Measurements from ENCODE around the gene NBEA. TPM values are rescaled to one million over a fixed set of nuclear protein-coding genes. Genes with fewer than 3 reads are reported as not detected.

NBEA gene
- total RNA-seq, 1 donor = 4.0 TPM

DNA sequence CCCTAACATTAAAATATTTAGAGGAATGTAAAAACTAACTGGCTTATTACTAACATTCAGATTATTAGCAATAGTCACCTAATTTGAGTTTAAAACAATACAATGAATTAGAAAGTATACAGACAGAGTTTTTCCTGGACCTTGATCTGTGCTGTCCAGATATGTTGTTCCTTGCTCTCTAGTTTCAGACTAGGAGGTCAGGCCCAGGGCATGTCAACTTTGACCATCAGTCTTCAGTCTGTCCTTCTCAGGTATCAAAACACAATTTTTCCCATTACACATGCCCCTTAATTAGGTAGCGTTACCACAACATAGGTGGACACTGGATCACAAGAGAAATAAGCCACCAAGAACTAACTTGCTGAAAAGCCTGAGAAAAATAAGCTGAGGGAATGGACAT lies 337.4 kb downstream of the NBEA start:
- Histone ChIP-seq H3K4me3 (ENCODE audit: insufficient read depth, low read length) (no peak overlapping the region), H3K27ac (ENCODE audit: low read depth, low read length) (no peak overlapping the region), H2AFZ (ENCODE audit: low read length) (no peak overlapping the region), H3K4me2 (ENCODE audit: insufficient read depth, low read length) (no peak overlapping the region), H3K36me3 (ENCODE audit: insufficient read depth, low read length) (no peaks in the 10 kb centered on the region), H4K20me1 (ENCODE audit: insufficient read depth, low read length) (no peaks in the 10 kb centered on the region), H3K79me2 (ENCODE audit: insufficient read depth, low read length) (no peaks in the 10 kb centered on the region), H3K27me3 (ENCODE audit: insufficient read depth, low read length) (no peaks in the 10 kb centered on the region), H3K9me3 (ENCODE audit: low read depth, low read length) (no peaks in the 10 kb centered on the region), H3K4me1 (ENCODE audit: insufficient read depth, low read length) (no peaks in the 10 kb centered on the region)
- TF ChIP-seq, protein P1, sequence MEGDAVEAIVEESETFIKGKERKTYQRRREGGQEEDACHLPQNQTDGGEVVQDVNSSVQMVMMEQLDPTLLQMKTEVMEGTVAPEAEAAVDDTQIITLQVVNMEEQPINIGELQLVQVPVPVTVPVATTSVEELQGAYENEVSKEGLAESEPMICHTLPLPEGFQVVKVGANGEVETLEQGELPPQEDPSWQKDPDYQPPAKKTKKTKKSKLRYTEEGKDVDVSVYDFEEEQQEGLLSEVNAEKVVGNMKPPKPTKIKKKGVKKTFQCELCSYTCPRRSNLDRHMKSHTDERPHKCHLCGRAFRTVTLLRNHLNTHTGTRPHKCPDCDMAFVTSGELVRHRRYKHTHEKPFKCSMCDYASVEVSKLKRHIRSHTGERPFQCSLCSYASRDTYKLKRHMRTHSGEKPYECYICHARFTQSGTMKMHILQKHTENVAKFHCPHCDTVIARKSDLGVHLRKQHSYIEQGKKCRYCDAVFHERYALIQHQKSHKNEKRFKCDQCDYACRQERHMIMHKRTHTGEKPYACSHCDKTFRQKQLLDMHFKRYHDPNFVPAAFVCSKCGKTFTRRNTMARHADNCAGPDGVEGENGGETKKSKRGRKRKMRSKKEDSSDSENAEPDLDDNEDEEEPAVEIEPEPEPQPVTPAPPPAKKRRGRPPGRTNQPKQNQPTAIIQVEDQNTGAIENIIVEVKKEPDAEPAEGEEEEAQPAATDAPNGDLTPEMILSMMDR (IDR thresholded peaks at IDR 0.05; ENCODE audit: extremely low read depth, low read depth, low read length) = no peak
- no peak for DNase-seq (ENCODE audit: insufficient read length, low spot score, missing footprints)

DNA sequence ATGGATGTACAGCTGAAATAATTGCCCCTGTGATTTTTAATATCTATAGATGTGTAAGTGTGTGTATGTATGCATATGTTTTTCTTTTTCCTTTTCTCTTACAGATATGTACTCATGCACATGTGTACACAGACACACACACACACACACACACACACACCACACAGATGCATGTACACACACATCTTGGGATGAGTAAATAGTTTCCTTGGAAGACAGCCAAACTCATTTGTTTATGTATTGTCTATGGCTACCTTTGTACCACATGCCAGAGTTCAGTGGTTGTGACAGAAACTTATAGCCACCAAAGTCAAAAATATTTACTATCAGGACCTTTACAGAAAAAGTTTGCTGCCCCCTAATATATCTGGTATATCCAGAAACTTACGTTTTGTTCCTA lies 341.8 kb downstream of the NBEA start:
- no peaks in the 10 kb centered on the region for H3K79me2 ChIP-seq (ENCODE audit: insufficient read depth, low read length)
- no peak overlapping the region for H3K4me2 ChIP-seq (ENCODE audit: insufficient read depth, low read length)
- DNase-seq (ENCODE audit: insufficient read length, low spot score, missing footprints) = no peak

DNA sequence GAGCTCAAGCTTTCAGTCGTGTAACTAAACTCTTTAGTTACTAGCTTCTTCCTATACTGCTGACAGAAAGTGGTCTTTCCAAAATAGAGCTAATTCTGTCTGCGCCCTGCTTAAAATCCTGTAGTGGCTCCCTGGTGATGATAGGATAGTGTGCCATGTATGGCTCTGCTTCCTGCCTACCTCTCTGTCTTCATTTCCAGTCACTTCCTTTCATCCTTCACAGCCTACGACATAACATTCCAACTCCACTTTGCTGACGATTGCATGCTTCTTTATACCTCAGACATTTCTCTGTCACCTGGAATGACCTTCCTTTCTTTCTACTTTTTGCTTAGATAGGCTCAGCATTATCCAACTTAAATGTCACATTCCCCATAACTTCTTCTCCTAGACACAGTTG lies 343.6 kb downstream of the NBEA start:
- TF ChIP-seq, protein P1 (IDR thresholded peaks at IDR 0.05; ENCODE audit: extremely low read depth, low read depth, low read length) = no peak
- Histone ChIP-seq H3K9me3 (ENCODE audit: low read depth, low read length) (no peaks in the 10 kb centered on the region), H3K27ac (ENCODE audit: low read depth, low read length) (no peak overlapping the region), H3K4me3 (ENCODE audit: insufficient read depth, low read length) (no peak overlapping the region), H3K4me1 (ENCODE audit: insufficient read depth, low read length) (no peaks in the 10 kb centered on the region), H3K79me2 (ENCODE audit: insufficient read depth, low read length) (no peaks in the 10 kb centered on the region), H3K4me2 (ENCODE audit: insufficient read depth, low read length) (no peak overlapping the region), H4K20me1 (ENCODE audit: insufficient read depth, low read length) (no peaks in the 10 kb centered on the region), H2AFZ (ENCODE audit: low read length) (no peak overlapping the region), H3K36me3 (ENCODE audit: insufficient read depth, low read length) (no peaks in the 10 kb centered on the region), H3K27me3 (ENCODE audit: insufficient read depth, low read length) (no peaks in the 10 kb centered on the region)
- no peak for DNase-seq (ENCODE audit: insufficient read length, low spot score, missing footprints)

More for the DNA sequence above, 341.8 kb downstream of the NBEA start:
- Histone ChIP-seq H3K36me3 (ENCODE audit: insufficient read depth, low read length) (no peaks in the 10 kb centered on the region), H3K4me1 (ENCODE audit: insufficient read depth, low read length) (no peaks in the 10 kb centered on the region), H3K27ac (ENCODE audit: low read depth, low read length) (no peak overlapping the region), H4K20me1 (ENCODE audit: insufficient read depth, low read length) (no peaks in the 10 kb centered on the region), H3K9me3 (ENCODE audit: low read depth, low read length) (no peaks in the 10 kb centered on the region), H3K27me3 (ENCODE audit: insufficient read depth, low read length) (no peaks in the 10 kb centered on the region), H2AFZ (ENCODE audit: low read length) (no peak overlapping the region), H3K4me3 (ENCODE audit: insufficient read depth, low read length) (no peak overlapping the region)
- TF ChIP-seq, protein P1 (IDR thresholded peaks at IDR 0.05; ENCODE audit: extremely low read depth, low read depth, low read length) = no peak

DNA sequence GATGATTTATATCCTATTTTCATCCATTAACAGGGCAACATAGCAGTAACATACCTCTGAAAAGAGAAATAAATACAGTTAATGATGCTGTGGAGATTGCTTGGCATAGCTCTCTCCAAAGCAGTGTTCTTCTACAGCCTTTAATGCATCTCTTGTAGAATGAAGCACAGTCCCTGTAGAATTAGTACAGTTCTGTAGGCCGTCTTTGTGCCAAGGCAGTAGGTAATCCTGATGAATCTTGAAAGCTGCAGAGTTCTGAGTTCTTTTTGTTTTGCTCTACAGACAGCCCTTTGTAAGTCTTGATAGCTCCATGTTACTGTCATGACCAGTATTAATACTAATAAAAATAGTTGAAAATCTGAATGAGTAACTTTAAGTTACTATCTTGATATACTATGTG lies 350.3 kb downstream of the NBEA start:
- no peak for DNase-seq (ENCODE audit: insufficient read length, low spot score, missing footprints)
- Histone ChIP-seq H3K4me1 (ENCODE audit: insufficient read depth, low read length) (no peaks in the 10 kb centered on the region), H4K20me1 (ENCODE audit: insufficient read depth, low read length) (no peaks in the 10 kb centered on the region), H3K4me2 (ENCODE audit: insufficient read depth, low read length) (no peak overlapping the region), H3K79me2 (ENCODE audit: insufficient read depth, low read length) (no peaks in the 10 kb centered on the region), H3K9me3 (ENCODE audit: low read depth, low read length) (no peaks in the 10 kb centered on the region), H3K36me3 (ENCODE audit: insufficient read depth, low read length) (no peaks in the 10 kb centered on the region), H3K27ac (ENCODE audit: low read depth, low read length) (no peak overlapping the region), H2AFZ (ENCODE audit: low read length) (no peak overlapping the region), H3K4me3 (ENCODE audit: insufficient read depth, low read length) (no peak overlapping the region), H3K27me3 (ENCODE audit: insufficient read depth, low read length) (no peaks in the 10 kb centered on the region)
- TF ChIP-seq, protein P1 (IDR thresholded peaks at IDR 0.05; ENCODE audit: extremely low read depth, low read depth, low read length) = no peak
